Measurements from ENCODE around the gene ARHGAP8. TPM values are rescaled to one million over a fixed set of nuclear protein-coding genes. Genes with fewer than 3 reads are reported as not detected.
"Not testable (repeated sequence)": the region's sequence is repeated elsewhere in the genome, so short reads cannot be mapped to it uniquely, and the experiment has no call there.

Gene ARHGAP8
- polyA plus RNA-seq, 3 donors, result 0.03 TPM; not detected in 2

GRCh38 chr22:44901301-44901700, 148.9 kb downstream of the ARHGAP8 start:
- Histone ChIP-seq H3K9me3 (replicated peaks in 1 of 2; ENCODE audit: control insufficient read depth in 1 of 2, insufficient read depth in 1 of 2, low read length in 2 of 2) (peaks cover 21 to 30% of the 10 kb centered on the region in 2 donors), H3K27ac (ENCODE audit: low read depth in 1 of 2, low read length in 2 of 2) (no peak overlapping the region), H3K4me3 (replicated peaks in 1 of 3; ENCODE audit: low read depth in 2 of 3, low read length in 3 of 3) (no peak overlapping the region), H3K36me3 (replicated peaks in 1 of 2; ENCODE audit: control insufficient read depth in 1 of 2, insufficient read depth in 2 of 2, low read length in 2 of 2) (no peaks in the 10 kb centered on the region), H3K4me1 (ENCODE audit: control insufficient read depth in 1 of 2, insufficient read depth in 2 of 2, low read length in 2 of 2) (no peaks in the 10 kb centered on the region), H3K27me3 (ENCODE audit: control insufficient read depth in 2 of 2, insufficient read depth in 2 of 2, low read length in 2 of 2) (peaks cover 0 to 2% of the 10 kb centered on the region in 2 donors), H3K4me2 (replicated peaks; ENCODE audit: extremely low read depth, low read length, poor library complexity, severe bottlenecking) (no peak overlapping the region), H3K79me2 (ENCODE audit: insufficient read depth, low read length) (no peaks in the 10 kb centered on the region), H2AFZ (ENCODE audit: insufficient read depth, low read depth, low read length, poor library complexity, severe bottlenecking) (no peak overlapping the region), H3K9ac (ENCODE audit: insufficient read depth, low read length, poor library complexity, severe bottlenecking) (no peak overlapping the region), H4K20me1 (ENCODE audit: insufficient read depth, low read length) (no peaks in the 10 kb centered on the region)
- H3K36me3 Mint-ChIP-seq, result no peaks in the 10 kb centered on the region
- intact Hi-C loops (cut with micrococcal nuclease), result no loop called here
- peaks cover 8 to 10% (median 9%) of the 10 kb centered on the region in 3 donors for H3K27me3 Mint-ChIP-seq (ENCODE audit: low read depth in 3 of 3)
- no peak overlapping the region for H3K4me3 Mint-ChIP-seq
- TF ChIP-seq CTCF (IDR thresholded peaks at IDR 0.05), result no peak
- 0% methylated on average over 1 of the region's 2 CpGs for WGBS (ENCODE audit: insufficient coverage)
- H3K4me1 Mint-ChIP-seq, result no peaks in the 10 kb centered on the region
- H3K9me3 Mint-ChIP-seq, result peaks cover 23 to 43% (median 34%) of the 10 kb centered on the region in 7 donors
- no peak for DNase-seq
- H3K27ac Mint-ChIP-seq, result no peak overlapping the region

- H3K4me1 Mint-ChIP-seq; H3K36me3 Mint-ChIP-seq; intact Hi-C loops (cut with micrococcal nuclease); H3K27ac ChIP-seq (ENCODE audit: low read depth in 1 of 2, low read length in 2 of 2); H3K27me3 ChIP-seq (ENCODE audit: control insufficient read depth in 2 of 2, insufficient read depth in 2 of 2, low read length in 2 of 2); H4K20me1 ChIP-seq (ENCODE audit: insufficient read depth, low read length); H3K4me1 ChIP-seq (ENCODE audit: control insufficient read depth in 1 of 2, insufficient read depth in 2 of 2, low read length in 2 of 2); DNase-seq; H3K79me2 ChIP-seq (ENCODE audit: insufficient read depth, low read length); H3K4me2 ChIP-seq (replicated peaks; ENCODE audit: extremely low read depth, low read length, poor library complexity, severe bottlenecking); H3K9ac ChIP-seq (ENCODE audit: insufficient read depth, low read length, poor library complexity, severe bottlenecking); H3K4me3 Mint-ChIP-seq; H3K4me3 ChIP-seq (replicated peaks in 1 of 3; ENCODE audit: low read depth in 2 of 3, low read length in 3 of 3); H3K27ac Mint-ChIP-seq; H3K36me3 ChIP-seq (replicated peaks in 1 of 2; ENCODE audit: control insufficient read depth in 1 of 2, insufficient read depth in 2 of 2, low read length in 2 of 2); H2AFZ ChIP-seq (ENCODE audit: insufficient read depth, low read depth, low read length, poor library complexity, severe bottlenecking): not testable (repeated sequence)
- H3K9me3 Mint-ChIP-seq, result peaks cover 23 to 39% (median 32%) of the 10 kb centered on the region in 7 donors
- WGBS (ENCODE audit: insufficient coverage), result no CpG with 5 or more reads among the region's 2 CpGs
- peaks cover 21 to 37% of the 10 kb centered on the region in 2 donors for H3K9me3 ChIP-seq (replicated peaks in 1 of 2; ENCODE audit: control insufficient read depth in 1 of 2, insufficient read depth in 1 of 2, low read length in 2 of 2)
- H3K27me3 Mint-ChIP-seq (ENCODE audit: low read depth in 3 of 3), result peaks cover 5 to 11% (median 9%) of the 10 kb centered on the region in 3 donors
Measured at GRCh38 chr22:44903164-44903563, 150.8 kb downstream of the ARHGAP8 start.

GRCh38 chr22:44904492-44905152, 152.2 kb downstream of the ARHGAP8 start:
- H3K27me3 ChIP-seq (ENCODE audit: control insufficient read depth in 2 of 2, insufficient read depth in 2 of 2, low read length in 2 of 2); H4K20me1 ChIP-seq (ENCODE audit: insufficient read depth, low read length); H3K27ac Mint-ChIP-seq; intact Hi-C loops (cut with micrococcal nuclease); H3K4me1 Mint-ChIP-seq; H3K4me3 ChIP-seq (replicated peaks in 1 of 3; ENCODE audit: low read depth in 2 of 3, low read length in 3 of 3); H3K4me2 ChIP-seq (replicated peaks; ENCODE audit: extremely low read depth, low read length, poor library complexity, severe bottlenecking); H3K36me3 ChIP-seq (replicated peaks in 1 of 2; ENCODE audit: control insufficient read depth in 1 of 2, insufficient read depth in 2 of 2, low read length in 2 of 2); DNase-seq; H3K79me2 ChIP-seq (ENCODE audit: insufficient read depth, low read length); H2AFZ ChIP-seq (ENCODE audit: insufficient read depth, low read depth, low read length, poor library complexity, severe bottlenecking); H3K27ac ChIP-seq (ENCODE audit: low read depth in 1 of 2, low read length in 2 of 2); H3K4me3 Mint-ChIP-seq; H3K4me1 ChIP-seq (ENCODE audit: control insufficient read depth in 1 of 2, insufficient read depth in 2 of 2, low read length in 2 of 2); H3K36me3 Mint-ChIP-seq; H3K9ac ChIP-seq (ENCODE audit: insufficient read depth, low read length, poor library complexity, severe bottlenecking): not testable (repeated sequence)
- peaks cover 23 to 39% (median 30%) of the 10 kb centered on the region in 7 donors for H3K9me3 Mint-ChIP-seq
- peaks cover 21 to 37% of the 10 kb centered on the region in 2 donors for H3K9me3 ChIP-seq (replicated peaks in 1 of 2; ENCODE audit: control insufficient read depth in 1 of 2, insufficient read depth in 1 of 2, low read length in 2 of 2)
- peaks cover 2 to 12% (median 9%) of the 10 kb centered on the region in 3 donors for H3K27me3 Mint-ChIP-seq (ENCODE audit: low read depth in 3 of 3)
- 0% methylated on average over 1 of the region's 5 CpGs for WGBS (ENCODE audit: insufficient coverage)

Data from CD14-positive monocyte (primary cell).